Measurements from ENCODE around the gene TNS2. TPM values are rescaled to one million over a fixed set of nuclear protein-coding genes. Genes with fewer than 3 reads are reported as not detected.
A peak's percentile ranks its signal among the peaks of the same experiment; 100 is the strongest.

Gene TNS2
- 5.7 and 6.9 TPM in 2 replicates for total RNA-seq (2014; rRNA removed; shearing (Covaris generic))
- polyA plus RNA-seq (2016; fragmentation: Nextera tagmentation; extraction: Ambion mirVana) = 1.5 and 1.8 TPM in 2 replicates
- long read RNA-seq, partial matches to known transcripts = 3 of 3 reads
- long read RNA-seq, other reads (novel, unspliced or antisense) = 0 of 3 reads

GRCh38 chr12:53049571-53050318 is at the start of gene TNS2:
TSS of gene TNS2 (plus strand) at chr12:53050065. CDS start at chr12:53050186, 121 bp downstream.
- Histone ChIP-seq H3K27ac (ENCODE audit: low read depth) (peak within 1 kb of the TSS; percentile 88), H3K4me1 (ENCODE audit: insufficient read depth) (peaks cover 66% of the 10 kb centered on the region), H3F3A (replicated peaks; ENCODE audit: low read depth) (peaks cover 43% of the 10 kb centered on the region), H2AFZ (no peak within 1 kb of the TSS), H3K9me2 (ENCODE audit: insufficient read depth) (no peaks in the 10 kb centered on the region), H4K20me1 (replicated peaks; ENCODE audit: insufficient read depth) (peaks cover 16% of the 10 kb centered on the region), H3K4me3 (peak within 1 kb of the TSS; percentile 64), H3K4me2 (peak within 1 kb of the TSS; percentile 89), H3K79me2 (replicated peaks; ENCODE audit: insufficient read depth) (peaks cover 16% of the 10 kb centered on the region; the same call in 1 of the 2 replicates), H3K36me3 (ENCODE audit: insufficient read depth) (no peaks in the 10 kb centered on the region; the same call in 1 of the 2 replicates), H3K27me3 (ENCODE audit: insufficient read depth) (peaks cover 16% of the 10 kb centered on the region)
- Mint-ChIP-seq H3K9me3 (peaks cover 2% of the 10 kb centered on the region; the same call in 2 of the 3 replicates), H3K27ac (peak within 1 kb of the TSS; percentile 21), H3K4me3 (peak within 1 kb of the TSS; percentile 66), H3K36me3 (ENCODE audit: low read depth) (peaks cover 19% of the 10 kb centered on the region), H3K4me1 (peaks cover 60% of the 10 kb centered on the region), H3K27me3 (ENCODE audit: insufficient read depth, low read depth, poor library complexity) (peaks cover 44% of the 10 kb centered on the region)
- DNase-seq (ENCODE audit: low spot score) (peak; percentile 82), ATAC-seq (peak; percentile 6)
- TF ChIP-seq ZNF114 (CRISPR knock-in tag; IDR thresholded peaks at IDR 0.05) (no peak), NANOG (IDR thresholded peaks at IDR 0.05; ENCODE audit: borderline replicate concordance) (no peak), STAT1 (IDR thresholded peaks at IDR 0.05; ENCODE audit: unreplicated experiment) (no peak), EZH2phosphoT487 (IDR thresholded peaks at IDR 0.05; ENCODE audit: unreplicated experiment) (no peak), ETS1 (IDR thresholded peaks at IDR 0.05) (peak; percentile 46; the same call in 1 of the 2 replicates), CREB1 (CRISPR knock-in tag; IDR thresholded peaks at IDR 0.05; ENCODE audit: low read depth) (no peak), POLR2AphosphoS5 (IDR thresholded peaks at IDR 0.05; ENCODE audit: low read depth) (peak; percentile 33; the same call in 1 of the 2 replicates), CTCF (conservative IDR thresholded peaks at IDR 0.05; ENCODE audit: low read depth in 2 of 2) (peak in 1 of 2 experiments; percentile 2; a peak in 1 of 4 replicates)

GRCh38 chr12:53004178-53004577 is 45.7 kb upstream of the TNS2 start:
- H2AFZ ChIP-seq = no peak overlapping the region
- DNase-seq (ENCODE audit: low spot score) (peak; percentile 65), ATAC-seq (no peak; the same call in 2 of the 3 replicates)
- peak overlapping the region; percentile 98; the same call in 1 of the 2 replicates for H3K4me3 ChIP-seq
- H3K4me1 Mint-ChIP-seq = peaks cover 25% of the 10 kb centered on the region
- peak overlapping the region; percentile 76 for H3K27ac Mint-ChIP-seq
- H3K4me1 ChIP-seq (ENCODE audit: insufficient read depth) = peaks cover 25% of the 10 kb centered on the region
- H3K27me3 Mint-ChIP-seq (ENCODE audit: insufficient read depth, low read depth, poor library complexity) = peaks cover 19% of the 10 kb centered on the region
- peak overlapping the region; percentile 82 for H3K4me2 ChIP-seq
- peak overlapping the region; percentile 99 for H3K27ac ChIP-seq (ENCODE audit: low read depth)
- H3K79me2 ChIP-seq (replicated peaks; ENCODE audit: insufficient read depth) = peaks cover 28% of the 10 kb centered on the region
- H4K20me1 ChIP-seq (replicated peaks; ENCODE audit: insufficient read depth) = peaks cover 17% of the 10 kb centered on the region
- H3K4me3 Mint-ChIP-seq = peak overlapping the region; percentile 96
- H3F3A ChIP-seq (replicated peaks; ENCODE audit: low read depth) = 0 out of 2 replicates have a peak, but pooled peaks cover 4% of the 10 kb centered on the region
- H3K9me2 ChIP-seq (ENCODE audit: insufficient read depth) = no peaks in the 10 kb centered on the region
- no peaks in the 10 kb centered on the region for H3K27me3 ChIP-seq (ENCODE audit: insufficient read depth)
- peaks cover 28% of the 10 kb centered on the region for H3K36me3 Mint-ChIP-seq (ENCODE audit: low read depth)
- H3K9me3 Mint-ChIP-seq = peaks cover 4% of the 10 kb centered on the region; the same call in 1 of the 3 replicates
- peaks cover 3% of the 10 kb centered on the region; the same call in 1 of the 2 replicates for H3K36me3 ChIP-seq (ENCODE audit: insufficient read depth)
- TF ChIP-seq POLR2AphosphoS5 (IDR thresholded peaks at IDR 0.05; ENCODE audit: low read depth) = no peak
- TF ChIP-seq EZH2phosphoT487 (IDR thresholded peaks at IDR 0.05; ENCODE audit: unreplicated experiment) = no peak
- no peak for TF ChIP-seq CTCF (conservative IDR thresholded peaks at IDR 0.05; ENCODE audit: low read depth in 2 of 2)
- no peak for TF ChIP-seq ZNF114 (CRISPR knock-in tag; IDR thresholded peaks at IDR 0.05)
- no peak for TF ChIP-seq NANOG (IDR thresholded peaks at IDR 0.05; ENCODE audit: borderline replicate concordance)
- TF ChIP-seq ZNF331 (CRISPR knock-in tag; IDR thresholded peaks at IDR 0.05; ENCODE audit: low read depth) = no peak
- TF ChIP-seq STAT1 (IDR thresholded peaks at IDR 0.05; ENCODE audit: unreplicated experiment) = no peak

Measured in GM23338 (cell line).